T-helper 2 cell (primary cell): ENCODE measurements around the gene CAPN7.

Experiments used
- DNase-seq, 5 experiments: peaks; one replicate each; pipeline versions ENCODE4 v3.0.0 to v3.0.0-alpha.2; 2012 to 2022

Gene CAPN7

DNA sequence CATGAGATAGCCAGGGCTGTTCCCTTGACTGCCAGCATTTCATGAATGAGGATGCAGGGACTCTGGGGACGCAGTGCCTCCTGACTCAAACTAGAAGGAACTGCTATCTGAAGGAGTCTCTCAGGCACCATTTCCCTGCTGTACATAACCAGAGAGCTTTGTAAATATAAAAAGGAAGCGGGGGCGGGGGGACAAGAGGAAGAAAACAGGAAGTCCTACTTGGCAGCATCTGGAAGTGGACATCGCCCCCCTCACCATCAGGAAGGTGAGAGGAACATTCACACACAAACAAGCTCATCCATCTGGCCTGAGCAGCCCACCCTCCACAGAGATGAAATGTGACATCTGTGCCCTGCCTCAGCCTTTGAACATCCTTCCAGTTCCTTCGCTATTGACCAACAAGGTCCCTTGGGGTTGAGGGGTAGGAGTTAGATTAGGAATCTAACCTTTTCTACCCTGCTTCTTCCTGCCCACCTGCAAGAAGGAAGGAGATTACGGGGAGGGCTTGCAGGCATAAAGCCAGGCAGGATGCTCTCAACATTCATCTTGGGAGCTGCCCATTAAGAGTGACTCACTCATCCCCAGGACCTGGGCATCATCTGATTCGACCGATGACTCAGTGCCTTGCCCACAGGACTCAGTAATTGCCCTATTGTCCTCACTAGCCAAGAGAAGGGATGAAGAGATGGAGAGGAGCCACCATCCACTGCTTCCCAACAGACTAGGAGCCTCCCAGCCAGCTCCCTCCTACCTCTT is 94.5 kb downstream of the CAPN7 start:
- DNase-seq, result no peak

- no peak for DNase-seq
These were observed 95.7 kb downstream of the CAPN7 start for GRCh38 chr3:15301761-15302160.
